WTC11 (cell line): ENCODE measurements around the gene ZNF646. TPM values are rescaled to one million over a fixed set of nuclear protein-coding genes. Genes with fewer than 3 reads are reported as not detected.

Experiments used
- ATAC-seq: fragments of 200-7000 bp; cut with Tn5 transposase; 2 replicates; pipeline ENCODE4 v1.10.0; 2021; ENCODE audit warnings: mild to moderate bottlenecking, moderate library complexity
- CTCF ChIA-PET: fragments of 300-600 bp; sonication (Branson Sonifier 250); formaldehyde crosslinking; loops from one replicate; lab custom pipeline; 2021; ENCODE audit warnings: antibody characterized with exemption; lab: Charles Lee
- POLR2A ChIA-PET: fragments of 350-600 bp; sonication (Branson Sonifier 250); formaldehyde crosslinking; loops from one replicate; lab custom pipeline; 2021; ENCODE audit warnings: antibody characterized with exemption; lab: Charles Lee
- DNase-seq: peaks from one replicate; pipeline ENCODE4 v3.0.0; 2021; ENCODE audit warnings: low spot score
- H3K27ac Mint-ChIP-seq: 2 replicates; pipeline ENCODE4 v1.8.0; 2021; ENCODE audit warnings: mixed read lengths
- H3K27me3 Mint-ChIP-seq: 2 replicates; pipeline ENCODE4 v1.8.0; 2021; ENCODE audit warnings: low read depth, mild to moderate bottlenecking, moderate library complexity, mixed read lengths
- H3K36me3 Mint-ChIP-seq: 2 replicates; pipeline ENCODE4 v1.8.0; 2021; ENCODE audit warnings: mixed read lengths
- H3K4me1 Mint-ChIP-seq: 2 replicates; pipeline ENCODE4 v1.8.0; 2022; ENCODE audit warnings: mixed read lengths
- H3K4me3 Mint-ChIP-seq: 2 replicates; pipeline ENCODE4 v1.8.0; 2021; ENCODE audit warnings: mild to moderate bottlenecking, moderate library complexity, mixed read lengths
- H3K9me3 Mint-ChIP-seq: 2 replicates; pipeline ENCODE4 v1.8.0; 2021; ENCODE audit warnings: mixed read lengths
- ATF1 ChIP-seq: sonication (generic); formaldehyde crosslinking; IDR thresholded peaks from 2 replicates; pipeline ENCODE4 v1.8.1; 2023; ENCODE audit warnings: mild to moderate bottlenecking, moderate library complexity, missing genetic modification reagents
- CTCF ChIP-seq: fragments of 200-600 bp; IDR thresholded peaks from 2 replicates; pipeline ENCODE4 v1.8.0; 2022; ENCODE audit warnings: antibody characterized with exemption
- EMX1 ChIP-seq: fragments of 250-450 bp; sonication (Bioruptor Pico); IDR thresholded peaks from 2 replicates; pipeline ENCODE4 v1.8.0; 2021; ENCODE audit warnings: mild to moderate bottlenecking
- ESRRA ChIP-seq: sonication (generic); formaldehyde crosslinking; IDR thresholded peaks from 2 replicates; pipeline ENCODE4 v1.8.1; 2022; ENCODE audit warnings: mild to moderate bottlenecking, missing genetic modification reagents, borderline replicate concordance
- ETV6 ChIP-seq: sonication (generic); formaldehyde crosslinking; IDR thresholded peaks from 2 replicates; pipeline ENCODE4 v1.8.1; 2022; ENCODE audit warnings: mild to moderate bottlenecking, missing genetic modification reagents
- FOXK1 ChIP-seq: sonication (generic); formaldehyde crosslinking; IDR thresholded peaks from 2 replicates; pipeline ENCODE4 v1.8.0; 2022; ENCODE audit warnings: mild to moderate bottlenecking, moderate library complexity, missing genetic modification reagents
- FOXP1 ChIP-seq: sonication (generic); formaldehyde crosslinking; IDR thresholded peaks from 2 replicates; pipeline ENCODE4 v1.8.0; 2022; ENCODE audit warnings: missing genetic modification reagents, mild to moderate bottlenecking, moderate library complexity, borderline replicate concordance
- FOXP4 ChIP-seq: sonication (generic); formaldehyde crosslinking; IDR thresholded peaks from 2 replicates; pipeline ENCODE4 v1.8.0; 2022; ENCODE audit warnings: mild to moderate bottlenecking, missing genetic modification reagents
- GABPB1 ChIP-seq: sonication (generic); formaldehyde crosslinking; IDR thresholded peaks from 2 replicates; pipeline ENCODE4 v1.8.1; 2023; ENCODE audit warnings: mild to moderate bottlenecking, missing genetic modification reagents
- IRF1 ChIP-seq: sonication (generic); formaldehyde crosslinking; IDR thresholded peaks from 2 replicates; pipeline ENCODE4 v1.8.0; 2023; ENCODE audit warnings: missing genetic modification reagents
- IRF2 ChIP-seq: sonication (generic); formaldehyde crosslinking; IDR thresholded peaks from 2 replicates; pipeline ENCODE4 v1.8.0; 2022; ENCODE audit warnings: low read depth, missing genetic modification reagents, borderline replicate concordance
- MAX ChIP-seq: sonication (generic); formaldehyde crosslinking; IDR thresholded peaks from 2 replicates; pipeline ENCODE4 v1.8.0; 2022; ENCODE audit warnings: mild to moderate bottlenecking, missing genetic modification reagents
- MYBL2 ChIP-seq: sonication (generic); formaldehyde crosslinking; IDR thresholded peaks from 2 replicates; pipeline ENCODE4 v1.8.1; 2023; ENCODE audit warnings: mild to moderate bottlenecking, moderate library complexity, missing genetic modification reagents
- NFATC4 ChIP-seq: fragments of 250-450 bp; sonication (Bioruptor Pico); IDR thresholded peaks from 2 replicates; pipeline ENCODE4 v1.9.0; 2021; ENCODE audit warnings: mild to moderate bottlenecking
- NFE2L1 ChIP-seq: sonication (generic); formaldehyde crosslinking; IDR thresholded peaks from 2 replicates; pipeline ENCODE4 v1.8.1; 2023; ENCODE audit warnings: missing genetic modification reagents
- NR1H2 ChIP-seq: sonication (generic); formaldehyde crosslinking; IDR thresholded peaks from 2 replicates; pipeline ENCODE4 v1.9.0; 2021; ENCODE audit warnings: mild to moderate bottlenecking, moderate library complexity, missing genetic modification reagents
- OVOL2 ChIP-seq: fragments of 250-450 bp; sonication (Bioruptor Pico); IDR thresholded peaks from 2 replicates; pipeline ENCODE4 v1.9.0; 2021; ENCODE audit warnings: mild to moderate bottlenecking, borderline replicate concordance
- PREB ChIP-seq: sonication (generic); formaldehyde crosslinking; IDR thresholded peaks from 2 replicates; pipeline ENCODE4 v1.8.1; 2022; ENCODE audit warnings: mild to moderate bottlenecking, missing genetic modification reagents, moderate library complexity, borderline replicate concordance
- RORB ChIP-seq: fragments of 250-450 bp; sonication (Bioruptor Pico); IDR thresholded peaks from 2 replicates; pipeline ENCODE4 v1.9.0; 2021; ENCODE audit warnings: mild to moderate bottlenecking
- SMAD4 ChIP-seq: sonication (generic); formaldehyde crosslinking; IDR thresholded peaks from 2 replicates; pipeline ENCODE4 v1.8.0; 2022; ENCODE audit warnings: mild to moderate bottlenecking, missing genetic modification reagents
- SP1 ChIP-seq: sonication (generic); formaldehyde crosslinking; conservative IDR thresholded peaks from 2 replicates; pipeline ENCODE4 v1.8.1; 2022; ENCODE audit warnings: missing genetic modification reagents
- USF1 ChIP-seq: sonication (generic); formaldehyde crosslinking; IDR thresholded peaks from 2 replicates; pipeline ENCODE4 v1.8.0; 2022; ENCODE audit warnings: mild to moderate bottlenecking, missing genetic modification reagents
- USF2 ChIP-seq: sonication (generic); formaldehyde crosslinking; IDR thresholded peaks from 2 replicates; pipeline ENCODE4 v1.8.1; 2023; ENCODE audit warnings: mild to moderate bottlenecking, missing genetic modification reagents, moderate library complexity
- ZNF121 ChIP-seq: sonication (generic); formaldehyde crosslinking; IDR thresholded peaks from 2 replicates; pipeline ENCODE4 v1.8.0; 2023; ENCODE audit warnings: missing genetic modification reagents
- ZNF232 ChIP-seq: sonication (generic); formaldehyde crosslinking; IDR thresholded peaks from 2 replicates; pipeline ENCODE4 v1.8.0; 2022; ENCODE audit warnings: mild to moderate bottlenecking, missing genetic modification reagents
- ZNF396 ChIP-seq: fragments of 250-450 bp; sonication (Bioruptor Pico); IDR thresholded peaks from 2 replicates; pipeline ENCODE4 v1.8.0; 2021; ENCODE audit warnings: mild to moderate bottlenecking, moderate library complexity, borderline replicate concordance
- ZNF423 ChIP-seq: fragments of 250-450 bp; sonication (Bioruptor Pico); IDR thresholded peaks from 2 replicates; pipeline ENCODE4 v2.1.2; 2022; ENCODE audit warnings: mild to moderate bottlenecking, moderate library complexity
- total RNA-seq: library from RNA; stranded (reverse); gene quantifications from 3 replicates; pipeline ENCODE4 v1.2.3, GENCODE V29; 2021

The ZNF646 gene
- total RNA-seq, 1 experiment from 2014 or later: 29.3 TPM

- ATAC-seq: no peak
- CTCF ChIA-PET: interaction anchor here (0.7 to 3.0 kb wide), 3 partner anchors 13 to 123 kb away, joined by 3 to 9 read pairs (median 5); partner anchors contain the start of gene HSD3B7
- TF ChIP-seq IRF2 (CRISPR knock-in tag) (no peak), SMAD4 (CRISPR knock-in tag) (no peak), RORB (CRISPR knock-in tag) (no peak), ZNF396 (CRISPR knock-in tag) (no peak), ZNF121 (CRISPR knock-in tag) (no peak), ATF1 (CRISPR knock-in tag) (no peak), NR1H2 (no peak), OVOL2 (CRISPR knock-in tag) (no peak)
- POLR2A ChIA-PET: no interaction called here
- peaks cover 27% of the 10 kb centered on the region for H3K36me3 Mint-ChIP-seq
- peaks cover 4% of the 10 kb centered on the region for H3K27me3 Mint-ChIP-seq
- no peaks in the 10 kb centered on the region for H3K9me3 Mint-ChIP-seq
- peaks cover 9% of the 10 kb centered on the region; the same call in 1 of the 2 replicates for H3K4me1 Mint-ChIP-seq
- DNase-seq: no peak
- H3K4me3 Mint-ChIP-seq: peak overlapping the region; percentile 74
- no peak overlapping the region for H3K27ac Mint-ChIP-seq
These were observed 33.2 kb downstream of the ZNF646 start for GRCh38 chr16:31107465-31107867.

GRCh38 chr16:31108035-31108793, 34.0 kb downstream of the ZNF646 start, which contains the start of gene BCKDK:
Gene BCKDK, plus strand, starts transcription at chr16:31108386. Its CDS starts 838 bp downstream, at chr16:31109224.
- Mint-ChIP-seq H3K4me1 (peaks cover 9% of the 10 kb centered on the region; the same call in 1 of the 2 replicates), H3K9me3 (no peaks in the 10 kb centered on the region), H3K27ac (no peak within 1 kb of the TSS), H3K27me3 (peaks cover 4% of the 10 kb centered on the region), H3K4me3 (peak within 1 kb of the TSS; percentile 74), H3K36me3 (peaks cover 30% of the 10 kb centered on the region)
- ATAC-seq: peak; percentile 83
- peak; percentile 77 for DNase-seq
- ChIA-PET POLR2A (no interaction called here), CTCF (interaction anchor here (1.1 to 3.0 kb wide), 2 partner anchors 34 to 123 kb away, joined by 5 to 9 read pairs; partner anchors contain the start of gene HSD3B7)
- TF ChIP-seq FOXP4 (CRISPR knock-in tag) (peak; percentile 68; the same call in 1 of the 2 replicates), ETV6 (peak; percentile 15; the same call in 1 of the 2 replicates), NFE2L1 (CRISPR knock-in tag) (0 out of 2 replicates have a peak, but pooled peaks have one; percentile 57), GABPB1 (peak; percentile 58), SP1 (CRISPR knock-in tag) (peak; percentile 95), ESRRA (CRISPR knock-in tag) (peak; percentile 74; the same call in 1 of the 2 replicates), USF1 (CRISPR knock-in tag) (peak; percentile 49; the same call in 1 of the 2 replicates), ZNF423 (CRISPR knock-in tag) (no peak), PREB (CRISPR knock-in tag) (peak; percentile 71; the same call in 1 of the 2 replicates), ZNF232 (CRISPR knock-in tag) (0 out of 2 replicates have a peak, but pooled peaks have one; percentile 39), NFATC4 (CRISPR knock-in tag) (no peak), IRF1 (CRISPR knock-in tag) (no peak), FOXP1 (CRISPR knock-in tag) (peak; percentile 65; the same call in 1 of the 2 replicates), CTCF (no peak), EMX1 (CRISPR knock-in tag) (no peak), USF2 (CRISPR knock-in tag) (0 out of 2 replicates have a peak, but pooled peaks have one; percentile 17), MYBL2 (CRISPR knock-in tag) (peak; percentile 61; the same call in 1 of the 2 replicates), MAX (peak; percentile 44; the same call in 1 of the 2 replicates), FOXK1 (CRISPR knock-in tag) (peak; percentile 67; the same call in 1 of the 2 replicates)
